ENCODE results near the gene ZBED3.

DNA sequence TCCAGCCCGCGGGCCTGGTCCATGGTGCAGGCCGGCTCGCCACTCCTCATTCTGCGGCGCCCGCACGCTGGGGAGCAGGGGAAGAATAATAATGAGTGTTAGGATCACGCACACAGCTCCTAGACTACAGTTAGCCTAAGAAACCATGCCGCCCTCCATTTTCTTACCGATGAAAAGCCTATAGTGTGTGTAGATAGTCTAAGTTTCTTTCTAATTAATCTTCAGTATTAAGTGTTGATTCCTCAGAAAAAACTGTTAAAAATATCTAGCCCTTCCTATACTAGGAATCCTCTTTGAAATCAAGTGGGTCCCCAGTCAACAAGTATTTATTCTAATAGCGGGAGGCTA lies 9.3 kb downstream of the ZBED3 start:
- TF ChIP-seq, protein P1, sequence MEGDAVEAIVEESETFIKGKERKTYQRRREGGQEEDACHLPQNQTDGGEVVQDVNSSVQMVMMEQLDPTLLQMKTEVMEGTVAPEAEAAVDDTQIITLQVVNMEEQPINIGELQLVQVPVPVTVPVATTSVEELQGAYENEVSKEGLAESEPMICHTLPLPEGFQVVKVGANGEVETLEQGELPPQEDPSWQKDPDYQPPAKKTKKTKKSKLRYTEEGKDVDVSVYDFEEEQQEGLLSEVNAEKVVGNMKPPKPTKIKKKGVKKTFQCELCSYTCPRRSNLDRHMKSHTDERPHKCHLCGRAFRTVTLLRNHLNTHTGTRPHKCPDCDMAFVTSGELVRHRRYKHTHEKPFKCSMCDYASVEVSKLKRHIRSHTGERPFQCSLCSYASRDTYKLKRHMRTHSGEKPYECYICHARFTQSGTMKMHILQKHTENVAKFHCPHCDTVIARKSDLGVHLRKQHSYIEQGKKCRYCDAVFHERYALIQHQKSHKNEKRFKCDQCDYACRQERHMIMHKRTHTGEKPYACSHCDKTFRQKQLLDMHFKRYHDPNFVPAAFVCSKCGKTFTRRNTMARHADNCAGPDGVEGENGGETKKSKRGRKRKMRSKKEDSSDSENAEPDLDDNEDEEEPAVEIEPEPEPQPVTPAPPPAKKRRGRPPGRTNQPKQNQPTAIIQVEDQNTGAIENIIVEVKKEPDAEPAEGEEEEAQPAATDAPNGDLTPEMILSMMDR (IDR thresholded peaks at IDR 0.05; ENCODE audit: extremely low read depth in 1 of 2, insufficient read depth in 1 of 2, low read depth in 1 of 2, low read length in 2 of 2) = no peak
- TF ChIP-seq POLR2A (IDR thresholded peaks at IDR 0.05; ENCODE audit: low read depth, low read length) (no peak), POLR2AphosphoS5 (IDR thresholded peaks at IDR 0.05; ENCODE audit: insufficient read depth, low read depth, low read length) (no peak), EZH2 (IDR thresholded peaks at IDR 0.05; ENCODE audit: borderline replicate concordance, low read depth, low read length, severe bottlenecking) (no peak), GATA2 (IDR thresholded peaks at IDR 0.05; ENCODE audit: insufficient read depth, insufficient read length, low read depth, low read length) (no peak)
- TF ChIP-seq, protein P2, sequence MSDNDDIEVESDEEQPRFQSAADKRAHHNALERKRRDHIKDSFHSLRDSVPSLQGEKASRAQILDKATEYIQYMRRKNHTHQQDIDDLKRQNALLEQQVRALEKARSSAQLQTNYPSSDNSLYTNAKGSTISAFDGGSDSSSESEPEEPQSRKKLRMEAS (IDR thresholded peaks at IDR 0.05; ENCODE audit: insufficient read depth, insufficient read length) = no peak

All from endothelial cell of umbilical vein (primary cell).